ENCODE data around the gene PRDM7.

GRCh38 chr16:90048347-90048722 lies 28.8 kb downstream of the PRDM7 start:
- TF ChIP-seq POLR2A (IDR thresholded peaks at IDR 0.05) = no peak
- TF ChIP-seq CTCF (IDR thresholded peaks at IDR 0.05) = no peak
